Bronchial smooth muscle cell (primary cell): ENCODE data around the gene MARF1. TPM values are rescaled to one million over a fixed set of nuclear protein-coding genes. Genes with fewer than 3 reads are reported as not detected.

ENCODE experiments used
- total RNA-seq: library from RNA; depleted of rRNA; stranded (reverse); fragments of >200 nt; gene quantifications from 2 replicates; pipeline ENCODE4 v1.2.1, GENCODE V29; 2014

The MARF1 gene
- 11.2 and 12.8 TPM in 2 replicates for total RNA-seq

GRCh38 chr16:15643048-15643945 is at the start of gene MARF1:
Gene MARF1 (minus strand): TSS chr16:15643154. CDS start chr16:15639233, 3,921 bp downstream.

GRCh38 chr16:15650019-15650697 is 7.2 kb upstream of the MARF1 start, which contains the start of gene NDE1:
Gene NDE1 (plus strand): TSS chr16:15650245. CDS start chr16:15664779, 14,534 bp downstream.

Other genes starting within 250 kb of the MARF1 start
- gene MPV17L, start 247.4 kb downstream of the MARF1 start, total RNA-seq = 0.09 and 0.47 TPM in 2 replicates
- gene BMERB1, start 208.6 kb downstream of the MARF1 start, total RNA-seq = 75.7 and 112 TPM in 2 replicates
- gene NDE1, start 7.1 kb upstream of the MARF1 start, total RNA-seq = 9.4 and 17.0 TPM in 2 replicates
- gene MYH11, start 213.9 kb upstream of the MARF1 start, total RNA-seq = under 0.01 and 0.09 TPM in 2 replicates
- gene CEP20, start 245.4 kb upstream of the MARF1 start, total RNA-seq = 24.3 and 30.6 TPM in 2 replicates